Measurements from ENCODE around the gene CLIP3. TPM values are rescaled to one million over a fixed set of nuclear protein-coding genes. Genes with fewer than 3 reads are reported as not detected.
A peak's percentile ranks its signal among the peaks of the same experiment; 100 is the strongest.

Gene CLIP3
- total RNA-seq, 1 experiment from 2014 or later = 9.2 TPM

- CTCF ChIA-PET = no interaction called here
- no peak for TF ChIP-seq CTCF (conservative IDR thresholded peaks at IDR 0.05; ENCODE audit: low read depth, low read length)
- TF ChIP-seq EZH2 (IDR thresholded peaks at IDR 0.05; ENCODE audit: borderline replicate concordance, low read depth, low read length, poor library complexity, severe bottlenecking) = no peak
- Histone ChIP-seq H3K27ac (ENCODE audit: low read depth, low read length, poor library complexity, severe bottlenecking) (no peak overlapping the region), H3K27me3 (replicated peaks; ENCODE audit: insufficient read depth, low read depth, low read length, poor library complexity) (no peaks in the 10 kb centered on the region), H3K4me3 (ENCODE audit: low read depth, low read length, poor library complexity, severe bottlenecking) (no peak overlapping the region), H3K4me1 (ENCODE audit: insufficient read depth, low read length, poor library complexity, severe bottlenecking) (peaks cover under 1% of the 10 kb centered on the region), H3K9me3 (ENCODE audit: low read depth, low read length, poor library complexity, severe bottlenecking) (no peaks in the 10 kb centered on the region), H3K36me3 (ENCODE audit: insufficient read depth, low read length, poor library complexity, severe bottlenecking) (no peaks in the 10 kb centered on the region)
- DNase-seq (ENCODE audit: low spot score) = no peak
- intact Hi-C loops (cut with micrococcal nuclease; ENCODE audit: unreplicated experiment) = no loop called here
- BruUV-seq (replicated peaks) = no TSS peak
- POLR2A ChIA-PET (ENCODE audit: low non-redundant PET) = no interaction called here
Observed at GRCh38 chr19:36051637-36052036, 19.0 kb upstream of the CLIP3 start.

- BruUV-seq (replicated peaks) = no TSS peak
- ChIA-PET CTCF (interaction anchor here (0.7 kb wide), 1 partner anchor 225 kb away, joined by 3 read pairs; no protein-coding TSS in a partner anchor), POLR2A (ENCODE audit: low non-redundant PET) (no interaction called here)
- no peak overlapping the region for H3K27ac ChIP-seq (ENCODE audit: low read depth, low read length, poor library complexity, severe bottlenecking)
- no peak for DNase-seq (ENCODE audit: low spot score)
- intact Hi-C loops (cut with micrococcal nuclease; ENCODE audit: unreplicated experiment) = no loop called here
- H3K27me3 ChIP-seq (replicated peaks; ENCODE audit: insufficient read depth, low read depth, low read length, poor library complexity) = no peaks in the 10 kb centered on the region
- no peaks in the 10 kb centered on the region for H3K4me1 ChIP-seq (ENCODE audit: insufficient read depth, low read length, poor library complexity, severe bottlenecking)
- H3K4me3 ChIP-seq (ENCODE audit: low read depth, low read length, poor library complexity, severe bottlenecking) = no peak overlapping the region
- H3K9me3 ChIP-seq (ENCODE audit: low read depth, low read length, poor library complexity, severe bottlenecking) = no peaks in the 10 kb centered on the region
- TF ChIP-seq EZH2 (IDR thresholded peaks at IDR 0.05; ENCODE audit: borderline replicate concordance, low read depth, low read length, poor library complexity, severe bottlenecking) = no peak
- TF ChIP-seq CTCF (conservative IDR thresholded peaks at IDR 0.05; ENCODE audit: low read depth, low read length) = peak; percentile 26; the same call in 1 of the 2 replicates
- no peaks in the 10 kb centered on the region for H3K36me3 ChIP-seq (ENCODE audit: insufficient read depth, low read length, poor library complexity, severe bottlenecking)
Observed at GRCh38 chr19:36051236-36051635, 18.6 kb upstream of the CLIP3 start.

GRCh38 chr19:36049080-36049698 lies 16.5 kb upstream of the CLIP3 start:
- Histone ChIP-seq H3K4me3 (ENCODE audit: low read depth, low read length, poor library complexity, severe bottlenecking) (no peak overlapping the region), H3K4me1 (ENCODE audit: insufficient read depth, low read length, poor library complexity, severe bottlenecking) (no peaks in the 10 kb centered on the region), H3K36me3 (ENCODE audit: insufficient read depth, low read length, poor library complexity, severe bottlenecking) (no peaks in the 10 kb centered on the region), H3K9me3 (ENCODE audit: low read depth, low read length, poor library complexity, severe bottlenecking) (no peaks in the 10 kb centered on the region), H3K27me3 (replicated peaks; ENCODE audit: insufficient read depth, low read depth, low read length, poor library complexity) (no peaks in the 10 kb centered on the region), H3K27ac (ENCODE audit: low read depth, low read length, poor library complexity, severe bottlenecking) (no peak overlapping the region)
- CTCF ChIA-PET = no interaction called here
- no TSS peak for BruUV-seq (replicated peaks)
- TF ChIP-seq EZH2 (IDR thresholded peaks at IDR 0.05; ENCODE audit: borderline replicate concordance, low read depth, low read length, poor library complexity, severe bottlenecking) (no peak), CTCF (conservative IDR thresholded peaks at IDR 0.05; ENCODE audit: low read depth, low read length) (no peak)
- DNase-seq (ENCODE audit: low spot score) = no peak
- intact Hi-C loops (cut with micrococcal nuclease; ENCODE audit: unreplicated experiment) = no loop called here
- POLR2A ChIA-PET (ENCODE audit: low non-redundant PET) = no interaction called here

Data from A673 (cell line).